Measurements from ENCODE around the gene PIK3R4.

Gene PIK3R4

DNA sequence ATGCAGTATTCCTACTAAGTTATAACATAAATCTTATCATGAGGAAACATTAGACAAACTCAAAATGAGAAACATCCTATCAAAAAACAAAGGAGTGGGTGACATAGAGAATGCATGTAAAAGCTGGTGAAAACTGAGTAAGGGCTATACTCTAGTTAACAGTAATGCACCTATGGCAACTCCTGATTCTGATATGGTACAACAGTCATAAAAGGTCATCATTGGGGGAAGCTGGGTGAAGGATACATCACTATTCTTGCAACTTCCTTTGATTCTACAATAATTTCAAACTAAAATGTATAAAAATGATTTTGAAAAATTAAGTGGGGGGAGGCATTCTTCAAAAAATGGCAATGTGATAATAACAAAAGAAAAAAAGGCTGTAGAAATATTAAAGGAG, 6.8 kb downstream of the PIK3R4 start:
- DNase-seq = no peak

DNA sequence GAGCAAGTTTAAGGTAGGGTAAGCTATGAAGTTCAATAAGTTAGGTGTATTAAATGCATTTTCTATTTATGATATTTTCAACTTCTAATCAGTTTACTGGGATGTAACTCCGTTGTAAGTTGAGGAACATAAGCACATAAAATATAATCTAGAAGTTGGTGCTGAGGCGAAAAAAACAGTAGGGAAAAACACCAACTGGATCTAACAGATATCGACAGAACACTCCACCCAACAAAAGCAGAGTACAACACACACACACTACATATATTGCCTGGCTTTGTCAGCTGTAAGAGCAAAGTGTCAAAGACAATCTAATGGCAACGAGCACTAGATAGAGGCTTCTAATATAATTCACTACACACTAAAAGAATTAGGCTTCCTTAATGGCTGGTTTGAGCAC, 8.4 kb downstream of the PIK3R4 start:
- DNase-seq = no peak

DNA sequence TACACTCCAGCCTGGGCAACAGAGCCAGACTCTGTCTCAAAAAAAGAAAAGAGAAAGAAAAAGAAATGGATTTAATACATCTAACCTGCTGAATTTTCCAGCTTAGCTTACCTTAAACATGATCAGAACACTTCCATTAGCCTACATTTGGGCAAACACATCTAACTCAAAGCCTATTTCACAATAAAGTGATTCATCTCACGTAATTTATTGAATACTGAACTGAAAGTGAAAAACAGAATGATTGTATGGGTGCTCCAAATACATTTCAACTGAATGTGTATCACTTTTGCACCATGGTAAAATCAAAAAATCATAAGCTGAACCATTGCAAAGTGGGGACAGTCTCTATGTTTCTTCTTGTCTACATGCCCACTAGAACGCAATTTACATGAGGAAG, 9.0 kb downstream of the PIK3R4 start:
- DNase-seq = no peak

- DNase-seq = no peak
Observed at GRCh38 chr3:130733236-130733875, 13.3 kb downstream of the PIK3R4 start.

DNA sequence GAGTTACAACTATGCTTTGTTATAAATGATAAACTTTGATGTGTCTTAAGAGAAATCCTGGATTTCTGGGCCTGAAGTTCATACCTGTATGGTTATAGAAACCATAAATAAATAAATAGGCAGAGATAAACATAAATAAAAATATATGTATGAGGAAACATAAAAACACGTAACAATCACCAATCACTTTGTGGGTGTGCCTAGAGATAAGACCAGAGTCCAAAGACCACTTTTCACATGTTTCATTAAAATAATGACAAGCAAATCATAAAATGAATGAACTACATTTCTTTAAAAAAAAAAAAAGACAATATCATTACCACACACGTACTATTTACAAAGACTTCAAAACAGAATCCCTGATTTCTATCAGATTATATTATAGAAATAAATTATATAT, 14.1 kb downstream of the PIK3R4 start:
- no peak for DNase-seq

GRCh38 chr3:130731817-130732216, 14.8 kb downstream of the PIK3R4 start:
- DNase-seq = no peak

GRCh38 chr3:130729154-130729553, 17.5 kb downstream of the PIK3R4 start:
- no peak for DNase-seq

GRCh38 chr3:130728037-130728436, 18.6 kb downstream of the PIK3R4 start:
- DNase-seq = peak in 1 of 14 donors; percentile 7

DNA sequence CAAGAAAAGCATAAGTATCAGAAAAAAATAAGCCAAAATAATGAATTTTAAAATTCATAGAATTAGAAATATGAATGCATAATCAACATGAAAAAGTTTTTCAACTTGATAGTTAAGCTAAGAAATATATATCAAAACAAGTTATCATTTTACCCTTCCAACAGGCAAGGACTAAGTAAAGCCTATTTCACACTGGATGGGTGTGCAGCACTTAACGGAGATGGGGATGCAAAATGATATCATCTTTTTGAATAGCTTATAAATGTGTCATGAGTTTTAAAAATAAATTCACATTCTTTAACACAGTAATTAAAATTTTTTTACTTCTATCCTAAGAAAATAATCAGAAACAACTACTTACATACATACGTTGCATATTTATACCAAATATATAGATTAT, 20.9 kb downstream of the PIK3R4 start:
- no peak for DNase-seq

GRCh38 chr3:130715616-130716015, 31.0 kb downstream of the PIK3R4 start:
- DNase-seq = no peak

DNA sequence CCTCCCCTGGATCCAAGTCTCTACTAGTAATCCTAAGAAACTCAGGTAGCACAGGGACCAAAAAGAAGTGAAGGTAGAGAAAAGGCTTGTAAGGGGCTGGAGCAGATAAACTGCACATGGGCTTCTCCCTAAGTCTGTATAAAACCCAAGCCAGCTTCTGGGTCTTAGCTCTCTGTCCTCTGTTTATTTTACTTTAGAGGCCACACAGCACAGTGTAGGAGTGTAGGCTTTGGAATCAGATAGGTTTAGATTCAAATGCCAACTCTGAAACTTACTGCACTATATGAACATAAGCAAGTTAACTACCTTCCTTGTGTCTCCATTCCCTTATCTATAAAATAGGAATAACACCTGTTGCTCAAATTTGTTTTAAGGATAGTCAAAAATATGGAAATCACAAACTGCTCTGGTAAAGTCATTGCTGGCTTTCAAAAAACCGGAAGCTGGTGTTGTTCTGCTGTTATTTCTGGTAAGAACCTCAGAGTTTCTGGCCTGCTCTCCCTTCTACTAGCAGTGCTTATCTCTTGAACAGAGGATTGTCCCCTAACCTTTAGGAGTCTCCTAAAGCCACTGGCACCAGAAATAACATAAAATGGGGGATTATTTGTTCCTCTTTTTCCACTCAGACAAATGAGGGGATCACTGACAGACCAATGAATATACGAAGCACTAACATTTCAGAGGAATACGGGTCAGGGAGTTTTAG, 33.8 kb downstream of the PIK3R4 start:
- DNase-seq = no peak

- DNase-seq = no peak
Observed at GRCh38 chr3:130711565-130712324, 34.9 kb downstream of the PIK3R4 start.

- DNase-seq = no peak
Observed at GRCh38 chr3:130709671-130710070, 37.0 kb downstream of the PIK3R4 start.

DNA sequence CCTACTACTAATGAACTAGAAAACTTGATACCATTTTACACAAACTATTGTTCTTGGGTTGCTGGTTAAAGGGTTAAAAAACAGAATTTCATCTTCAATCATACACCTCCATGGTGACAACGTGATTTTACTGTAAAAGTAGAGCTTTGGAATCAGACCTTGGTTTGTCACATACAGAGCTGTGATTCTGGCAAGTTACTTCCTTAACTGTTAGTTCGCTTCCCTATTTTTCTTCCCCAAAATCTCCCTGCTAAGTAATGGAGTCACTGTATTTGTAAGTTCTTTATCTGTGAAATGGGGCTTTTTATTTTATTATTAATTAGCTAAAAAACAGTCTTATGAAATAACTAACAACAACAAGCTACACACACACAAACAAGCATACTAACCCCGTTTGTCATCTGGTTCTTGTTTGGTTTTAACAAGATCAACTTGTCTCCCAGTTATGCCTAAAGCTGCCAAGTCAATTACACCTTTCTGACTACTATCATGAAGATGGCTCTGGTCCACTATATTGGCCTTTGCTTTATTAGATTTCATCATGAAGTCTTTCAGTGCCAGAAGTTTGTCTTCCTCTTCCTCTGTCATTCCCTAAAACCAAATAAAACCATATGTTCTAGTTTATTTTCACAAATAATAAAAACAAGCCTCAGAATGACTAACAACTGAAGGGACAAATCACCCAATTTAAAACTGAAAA, 38.6 kb downstream of the PIK3R4 start:
- no peak for DNase-seq

- DNase-seq = no peak
Observed at GRCh38 chr3:130705501-130705900, 41.1 kb downstream of the PIK3R4 start.

DNA sequence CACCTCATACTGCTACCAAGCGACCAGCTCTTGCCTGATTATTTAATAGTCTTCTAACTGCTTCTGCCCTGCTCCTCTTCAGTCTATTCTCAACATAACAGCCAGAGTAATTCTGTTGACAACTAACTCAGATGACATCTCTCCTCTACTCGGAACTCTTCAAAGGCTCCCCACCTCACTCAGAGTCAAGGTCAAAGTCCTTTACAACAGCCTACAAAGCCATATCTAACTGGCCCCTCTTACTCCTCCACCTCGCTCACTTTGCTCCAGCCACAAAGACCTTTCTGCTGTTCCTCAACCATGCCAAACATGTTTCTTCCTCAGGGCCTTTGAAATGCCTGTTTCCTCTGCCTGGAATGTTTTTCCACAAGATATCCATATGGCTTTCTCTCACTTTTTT, 43.6 kb downstream of the PIK3R4 start:
- DNase-seq = no peak

GRCh38 chr3:130700541-130700940, 46.1 kb downstream of the PIK3R4 start:
- no peak for DNase-seq

- no peak for DNase-seq
Observed at GRCh38 chr3:130699765-130700164, 46.9 kb downstream of the PIK3R4 start.

DNA sequence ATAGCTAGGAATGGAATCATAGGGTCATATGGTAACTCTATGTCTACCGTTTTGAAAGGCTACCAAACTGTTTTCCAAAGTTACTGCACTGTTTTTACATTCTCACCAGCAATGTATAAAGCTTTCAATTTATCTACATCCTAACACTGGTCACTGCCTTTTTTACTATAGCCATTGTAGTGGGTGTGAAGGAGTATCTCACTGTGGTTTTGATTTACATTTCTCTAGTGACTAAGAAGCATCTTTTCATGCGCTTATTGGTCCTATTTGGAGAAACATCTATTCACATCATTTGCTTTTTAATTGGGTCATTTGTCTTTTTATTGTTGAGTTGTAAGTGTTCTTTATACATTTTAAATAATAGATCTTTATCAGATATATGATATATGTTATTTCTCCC, 53.3 kb downstream of the PIK3R4 start:
- DNase-seq = no peak

- no peak for DNase-seq
Observed at GRCh38 chr3:130692455-130692854, 54.2 kb downstream of the PIK3R4 start.

GRCh38 chr3:130688697-130689470, 57.7 kb downstream of the PIK3R4 start:
- no peak for DNase-seq

- no peak for DNase-seq
Observed at GRCh38 chr3:130688015-130688688, 58.5 kb downstream of the PIK3R4 start.
